ENCODE results near the gene PTPRN2. TPM values are rescaled to one million over a fixed set of nuclear protein-coding genes. Genes with fewer than 3 reads are reported as not detected.

The PTPRN2 gene
- total and polyA plus RNA-seq, 2 of the 8 experiments (the other 6 are each of a cell fraction or from before 2014, with no cell fraction given): 2.6 to 4.5 TPM

- TF ChIP-seq TAF7 (optimal IDR thresholded peaks at IDR 0.05; ENCODE audit: borderline replicate concordance, low read depth, low read length) (no peak), POU5F1 (IDR thresholded peaks at IDR 0.05; ENCODE audit: low read depth, low read length) (no peak), SIX5 (IDR thresholded peaks at IDR 0.05; ENCODE audit: low read depth, low read length) (no peak)
Observed at GRCh38 chr7:158321056-158321700, 266.4 kb downstream of the PTPRN2 start (continued).

All from H1 (cell line).